AG04450 (cell line): ENCODE measurements around the gene STK11IP. TPM values are rescaled to one million over a fixed set of nuclear protein-coding genes. Genes with fewer than 3 reads are reported as not detected.
A peak's percentile ranks its signal among the peaks of the same experiment; 100 is the strongest.

Experiments used
- CTCF ChIA-PET: fragments of 300-600, 350-600 bp; formaldehyde crosslinking; extraction: SDS; loops from one replicate; lab custom pipeline; 2022; ENCODE audit warnings: antibody characterized with exemption, inconsistent platforms; lab: Charles Lee
- POLR2A ChIA-PET: fragments of 350-600 bp; formaldehyde crosslinking; extraction: SDS; loops from one replicate; lab custom pipeline; 2021; ENCODE audit warnings: antibody characterized with exemption, inconsistent platforms; lab: Yijun Ruan, JAX
- DNase-seq: peaks from one replicate; pipeline ENCODE4 v3.0.0-alpha.2; 2011; ENCODE audit warnings: low read depth, low spot score
- H3K27ac ChIP-seq: one replicate; pipeline ENCODE4 v1.5.1; 2012; ENCODE audit warnings: low read depth, low read length, control low read depth
- H3K27me3 ChIP-seq: one replicate; pipeline ENCODE4 v1.6.0; 2012; ENCODE audit warnings: low read length; ENCODE audit not compliant: control insufficient read depth, insufficient read depth
- H3K4me3 ChIP-seq: 2 replicates; pipeline ENCODE4 v1.5.1; 2011; ENCODE audit warnings: mild to moderate bottlenecking, low read depth, low read length, control low read depth
- H3K9me3 ChIP-seq: 2 replicates; pipeline ENCODE4 v1.5.1; 2012; ENCODE audit warnings: low read length; ENCODE audit not compliant: control insufficient read depth, insufficient read depth
- polyA plus RNA-seq: library from polyadenylated mRNA; depleted of rRNA; stranded (reverse); fragments of >200 nt; gene quantifications from 2 replicates; pipeline ENCODE4 v1.2.3, GENCODE V29; 2011
- TF ChIP-seq, protein P1 (sequence below): IDR thresholded peaks from 2 replicates; pipeline ENCODE4 v1.5.1; 2011; ENCODE audit warnings: low read depth, low read length, control low read depth, inconsistent platforms

The STK11IP gene
- polyA plus RNA-seq, 1 experiment, result 7.7 TPM

- TF ChIP-seq, protein P1, sequence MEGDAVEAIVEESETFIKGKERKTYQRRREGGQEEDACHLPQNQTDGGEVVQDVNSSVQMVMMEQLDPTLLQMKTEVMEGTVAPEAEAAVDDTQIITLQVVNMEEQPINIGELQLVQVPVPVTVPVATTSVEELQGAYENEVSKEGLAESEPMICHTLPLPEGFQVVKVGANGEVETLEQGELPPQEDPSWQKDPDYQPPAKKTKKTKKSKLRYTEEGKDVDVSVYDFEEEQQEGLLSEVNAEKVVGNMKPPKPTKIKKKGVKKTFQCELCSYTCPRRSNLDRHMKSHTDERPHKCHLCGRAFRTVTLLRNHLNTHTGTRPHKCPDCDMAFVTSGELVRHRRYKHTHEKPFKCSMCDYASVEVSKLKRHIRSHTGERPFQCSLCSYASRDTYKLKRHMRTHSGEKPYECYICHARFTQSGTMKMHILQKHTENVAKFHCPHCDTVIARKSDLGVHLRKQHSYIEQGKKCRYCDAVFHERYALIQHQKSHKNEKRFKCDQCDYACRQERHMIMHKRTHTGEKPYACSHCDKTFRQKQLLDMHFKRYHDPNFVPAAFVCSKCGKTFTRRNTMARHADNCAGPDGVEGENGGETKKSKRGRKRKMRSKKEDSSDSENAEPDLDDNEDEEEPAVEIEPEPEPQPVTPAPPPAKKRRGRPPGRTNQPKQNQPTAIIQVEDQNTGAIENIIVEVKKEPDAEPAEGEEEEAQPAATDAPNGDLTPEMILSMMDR, result no peak
- no peak for DNase-seq
- peaks cover 4% of the 10 kb centered on the region; the same call in 1 of the 2 replicates for H3K9me3 ChIP-seq
- CTCF ChIA-PET, result interaction anchor here (4.6 kb wide), 1 partner anchor 7 kb away, joined by 35 read pairs; no protein-coding TSS in a partner anchor
- POLR2A ChIA-PET, result no interaction called here
- no peak overlapping the region for H3K4me3 ChIP-seq
- peaks cover 2% of the 10 kb centered on the region for H3K27me3 ChIP-seq
- H3K27ac ChIP-seq, result no peak overlapping the region
Measured at GRCh38 chr2:219567791-219568361, 29.8 kb upstream of the STK11IP start.

GRCh38 chr2:219569041-219569440, 28.6 kb upstream of the STK11IP start:
- Histone ChIP-seq H3K4me3 (no peak overlapping the region), H3K27ac (no peak overlapping the region), H3K9me3 (peaks cover 4% of the 10 kb centered on the region; the same call in 1 of the 2 replicates), H3K27me3 (peaks cover 2% of the 10 kb centered on the region)
- POLR2A ChIA-PET, result no interaction called here
- TF ChIP-seq, protein P1, result no peak
- DNase-seq, result no peak
- CTCF ChIA-PET, result interaction anchor here (4.6 kb wide), 1 partner anchor 8 kb away, joined by 35 read pairs; no protein-coding TSS in a partner anchor

DNA sequence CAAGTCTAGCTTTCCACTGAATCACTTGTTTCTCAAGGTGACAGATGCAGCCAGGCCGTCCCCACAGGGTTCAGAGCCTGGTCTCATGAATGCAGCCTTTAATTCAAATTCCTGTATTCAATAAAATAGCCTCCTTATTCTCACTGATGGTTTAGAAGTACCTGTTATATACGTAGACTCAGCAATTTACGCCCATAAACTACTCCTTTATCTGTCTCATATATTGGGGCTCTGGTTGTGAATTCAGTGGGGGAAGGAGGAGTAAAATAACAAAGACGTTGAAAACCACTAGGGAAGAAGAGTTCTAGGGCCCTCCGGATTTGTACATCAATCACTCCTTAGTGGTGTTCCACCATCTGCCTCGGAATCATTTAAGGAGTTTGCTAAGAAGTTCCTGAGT, 28.0 kb upstream of the STK11IP start:
- POLR2A ChIA-PET, result no interaction called here
- CTCF ChIA-PET, result interaction anchor here (4.6 kb wide), 1 partner anchor 9 kb away, joined by 35 read pairs; no protein-coding TSS in a partner anchor
- peak overlapping the region; percentile 68; the same call in 1 of the 2 replicates for H3K4me3 ChIP-seq

GRCh38 chr2:219570194-219570923, 27.3 kb upstream of the STK11IP start:
- Histone ChIP-seq H3K4me3 (peak overlapping the region; percentile 68), H3K27me3 (peaks cover 10% of the 10 kb centered on the region), H3K9me3 (peaks cover 4% of the 10 kb centered on the region; the same call in 1 of the 2 replicates), H3K27ac (no peak overlapping the region)
- DNase-seq, result no peak
- ChIA-PET POLR2A (interaction anchor here (0.6 to 2.4 kb wide), 5 partner anchors 10 to 62 kb away, joined by 4 to 18 read pairs (median 10); partner anchors contain the start of genes CHPF, STK11IP and TMEM198), CTCF (interaction anchor here (0.5 to 4.6 kb wide), 6 partner anchors 10 to 119 kb away, joined by 3 to 35 read pairs (median 5); no protein-coding TSS in a partner anchor)
- TF ChIP-seq, protein P1, result no peak

More for the DNA sequence above, 28.0 kb upstream of the STK11IP start:
- no peak for DNase-seq
- H3K27me3 ChIP-seq, result peaks cover 6% of the 10 kb centered on the region
- H3K27ac ChIP-seq, result no peak overlapping the region
- TF ChIP-seq, protein P1, result no peak
- H3K9me3 ChIP-seq, result peaks cover 4% of the 10 kb centered on the region; the same call in 1 of the 2 replicates
